Effector CD8-positive, alpha-beta T cell (primary cell): ENCODE data around the gene THSD4.
"Not testable (repeated sequence)": the region's sequence is repeated elsewhere in the genome, so short reads cannot be mapped to it uniquely, and the experiment has no call there.

Source experiments
- DNase-seq: peaks from one replicate; lab custom pipeline; 2025; lab: John Stamatoyannopoulos, UW

Gene THSD4

GRCh38 chr15:71149646-71150557, 34.6 kb downstream of the THSD4 start:
- DNase-seq, result no peak

- DNase-seq, result no peak
These were observed 35.8 kb downstream of the THSD4 start for GRCh38 chr15:71151081-71151480.

- no peak for DNase-seq
These were observed 37.3 kb downstream of the THSD4 start for GRCh38 chr15:71152542-71152941.

GRCh38 chr15:71153823-71154524, 38.7 kb downstream of the THSD4 start:
- no peak for DNase-seq

GRCh38 chr15:71154607-71155200, 39.4 kb downstream of the THSD4 start:
- DNase-seq, result no peak

- no peak for DNase-seq
These were observed 40.3 kb downstream of the THSD4 start for GRCh38 chr15:71155534-71155933.

- no peak for DNase-seq
These were observed 45.7 kb downstream of the THSD4 start for GRCh38 chr15:71160976-71161375.

- no peak for DNase-seq
These were observed 47.0 kb downstream of the THSD4 start for GRCh38 chr15:71162309-71162708.

GRCh38 chr15:71164606-71165005, 49.3 kb downstream of the THSD4 start:
- not testable (repeated sequence) for DNase-seq

GRCh38 chr15:71167445-71168165, 52.3 kb downstream of the THSD4 start:
- DNase-seq, result no peak

- DNase-seq, result no peak
These were observed 53.0 kb downstream of the THSD4 start for GRCh38 chr15:71168166-71168834.

GRCh38 chr15:71170163-71170562, 54.9 kb downstream of the THSD4 start:
- no peak for DNase-seq

GRCh38 chr15:71171195-71171594, 55.9 kb downstream of the THSD4 start:
- DNase-seq, result no peak

GRCh38 chr15:71174360-71174759, 59.1 kb downstream of the THSD4 start:
- DNase-seq, result not testable (repeated sequence)

- DNase-seq, result no peak
These were observed 65.9 kb downstream of the THSD4 start for GRCh38 chr15:71180986-71181853.

GRCh38 chr15:71182522-71182921, 67.3 kb downstream of the THSD4 start:
- no peak for DNase-seq

- no peak for DNase-seq
These were observed 67.8 kb downstream of the THSD4 start for GRCh38 chr15:71183063-71183462.

- no peak for DNase-seq
These were observed 70.4 kb downstream of the THSD4 start for GRCh38 chr15:71185706-71186105.

GRCh38 chr15:71186267-71186666, 71.0 kb downstream of the THSD4 start:
- no peak for DNase-seq

- no peak for DNase-seq
These were observed 71.8 kb downstream of the THSD4 start for GRCh38 chr15:71187078-71187477.
